Loucy (cell line): ENCODE data around the gene PMEPA1.

ENCODE experiments used
- H2AFZ ChIP-seq: fragments of 200-600 bp; sonication (generic); 2 replicates; pipeline ENCODE4 v1.6.0; 2016; ENCODE audit warnings: antibody characterized with exemption, mild to moderate bottlenecking, low read length, moderate library complexity
- H3F3A ChIP-seq: fragments of 200-600 bp; 2 replicates; pipeline ENCODE4 v1.6.0; 2016; ENCODE audit warnings: antibody characterized with exemption, low read depth, mild to moderate bottlenecking
- H3K27me3 ChIP-seq: fragments of 200-600 bp; sonication (generic); 2 replicates; pipeline ENCODE4 v1.6.1; 2014; ENCODE audit warnings: low read length, mild to moderate bottlenecking; ENCODE audit not compliant: insufficient read depth, poor library complexity, severe bottlenecking
- H3K36me3 ChIP-seq: fragments of 200-600 bp; sonication (generic); 2 replicates; pipeline ENCODE4 v1.6.1; 2016; ENCODE audit warnings: low read length; ENCODE audit not compliant: insufficient read depth
- H3K4me1 ChIP-seq: fragments of 200-600 bp; sonication (generic); 2 replicates; pipeline ENCODE4 v1.5.1; 2014; ENCODE audit warnings: low read length, mild to moderate bottlenecking; ENCODE audit not compliant: insufficient read depth, poor library complexity, severe bottlenecking
- H3K4me2 ChIP-seq: fragments of 200-600 bp; sonication (generic); 2 replicates; pipeline ENCODE4 v1.6.0; 2014; ENCODE audit warnings: antibody characterized with exemption, low read length, low read depth, mild to moderate bottlenecking; ENCODE audit not compliant: poor library complexity, severe bottlenecking
- H3K4me3 ChIP-seq: fragments of 200-600 bp; sonication (generic); 2 replicates; pipeline ENCODE4 v1.5.1; 2014; ENCODE audit warnings: low read length, mild to moderate bottlenecking, mixed read lengths; ENCODE audit not compliant: poor library complexity, severe bottlenecking
- H3K79me2 ChIP-seq: fragments of 200-600 bp; sonication (generic); 2 replicates; pipeline ENCODE4 v1.6.1; 2014; ENCODE audit warnings: low read length; ENCODE audit not compliant: insufficient read depth
- H3K9ac ChIP-seq: fragments of 200-600 bp; sonication (generic); 2 replicates; pipeline ENCODE4 v1.6.0; 2014; ENCODE audit warnings: mild to moderate bottlenecking, low read depth, low read length, moderate library complexity; ENCODE audit not compliant: poor library complexity, severe bottlenecking
- H3K9me2 ChIP-seq: fragments of 200-600 bp; sonication (generic); replicated peaks from 2 replicates; pipeline ENCODE4 v1.6.1; 2016; ENCODE audit warnings: low read depth, low read length, mixed read lengths
- H3K9me3 ChIP-seq: fragments of 200-600 bp; sonication (generic); 2 replicates; pipeline ENCODE4 v1.6.1; 2014; ENCODE audit warnings: mild to moderate bottlenecking, antibody characterized with exemption, low read length, low read depth; ENCODE audit not compliant: insufficient read depth
- H4K20me1 ChIP-seq: fragments of 200-600 bp; sonication (generic); 2 replicates; pipeline ENCODE4 v1.6.0; 2014; ENCODE audit warnings: antibody characterized with exemption, low read length, mild to moderate bottlenecking; ENCODE audit not compliant: insufficient read depth, poor library complexity, severe bottlenecking
- EZH2phosphoT487 ChIP-seq: fragments of 200-600 bp; IDR thresholded peaks from 2 replicates; pipeline ENCODE4 v1.6.1; 2018; ENCODE audit warnings: antibody characterized with exemption, mild to moderate bottlenecking, moderate library complexity, borderline replicate concordance
- TF ChIP-seq, protein P1 (sequence below): fragments of 200-600 bp; sonication (generic); conservative IDR thresholded peaks from 2 replicates; pipeline ENCODE4 v1.5.1; 2014; ENCODE audit warnings: mild to moderate bottlenecking, antibody characterized with exemption, low read length

The PMEPA1 gene

DNA sequence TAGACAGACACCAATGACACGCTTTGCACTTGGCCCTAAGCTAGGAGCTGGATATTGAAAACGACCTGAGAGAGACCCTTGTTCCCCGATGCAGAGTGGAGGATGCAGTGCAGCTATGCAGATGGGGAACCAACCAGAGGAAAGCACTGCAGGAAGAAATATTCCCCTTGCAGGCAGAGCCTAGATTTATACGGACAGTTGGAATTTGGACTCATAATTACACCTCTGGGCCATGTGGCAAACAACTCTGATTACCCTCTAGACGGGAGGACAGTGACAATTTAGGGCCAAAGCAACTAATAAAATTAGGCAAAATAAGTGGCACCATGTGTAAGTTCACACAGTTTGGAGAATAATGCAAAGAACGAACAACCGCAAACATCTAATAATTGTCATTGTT is 12.3 kb downstream of the PMEPA1 start:
- no peaks in the 10 kb centered on the region for H3K27me3 ChIP-seq
- H3K4me2 ChIP-seq, result no peak overlapping the region
- no peak overlapping the region for H2AFZ ChIP-seq
- peaks cover 22% of the 10 kb centered on the region for H3K79me2 ChIP-seq
- H3K9ac ChIP-seq, result no peak overlapping the region
- no peaks in the 10 kb centered on the region for H4K20me1 ChIP-seq
- H3K9me2 ChIP-seq, result no peaks in the 10 kb centered on the region
- H3K9me3 ChIP-seq, result no peaks in the 10 kb centered on the region
- no peaks in the 10 kb centered on the region for H3F3A ChIP-seq
- no peak overlapping the region for H3K4me3 ChIP-seq
- TF ChIP-seq, protein P1, sequence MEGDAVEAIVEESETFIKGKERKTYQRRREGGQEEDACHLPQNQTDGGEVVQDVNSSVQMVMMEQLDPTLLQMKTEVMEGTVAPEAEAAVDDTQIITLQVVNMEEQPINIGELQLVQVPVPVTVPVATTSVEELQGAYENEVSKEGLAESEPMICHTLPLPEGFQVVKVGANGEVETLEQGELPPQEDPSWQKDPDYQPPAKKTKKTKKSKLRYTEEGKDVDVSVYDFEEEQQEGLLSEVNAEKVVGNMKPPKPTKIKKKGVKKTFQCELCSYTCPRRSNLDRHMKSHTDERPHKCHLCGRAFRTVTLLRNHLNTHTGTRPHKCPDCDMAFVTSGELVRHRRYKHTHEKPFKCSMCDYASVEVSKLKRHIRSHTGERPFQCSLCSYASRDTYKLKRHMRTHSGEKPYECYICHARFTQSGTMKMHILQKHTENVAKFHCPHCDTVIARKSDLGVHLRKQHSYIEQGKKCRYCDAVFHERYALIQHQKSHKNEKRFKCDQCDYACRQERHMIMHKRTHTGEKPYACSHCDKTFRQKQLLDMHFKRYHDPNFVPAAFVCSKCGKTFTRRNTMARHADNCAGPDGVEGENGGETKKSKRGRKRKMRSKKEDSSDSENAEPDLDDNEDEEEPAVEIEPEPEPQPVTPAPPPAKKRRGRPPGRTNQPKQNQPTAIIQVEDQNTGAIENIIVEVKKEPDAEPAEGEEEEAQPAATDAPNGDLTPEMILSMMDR, result no peak
- no peak for TF ChIP-seq EZH2phosphoT487
- H3K36me3 ChIP-seq, result no peaks in the 10 kb centered on the region
- H3K4me1 ChIP-seq, result no peaks in the 10 kb centered on the region

DNA sequence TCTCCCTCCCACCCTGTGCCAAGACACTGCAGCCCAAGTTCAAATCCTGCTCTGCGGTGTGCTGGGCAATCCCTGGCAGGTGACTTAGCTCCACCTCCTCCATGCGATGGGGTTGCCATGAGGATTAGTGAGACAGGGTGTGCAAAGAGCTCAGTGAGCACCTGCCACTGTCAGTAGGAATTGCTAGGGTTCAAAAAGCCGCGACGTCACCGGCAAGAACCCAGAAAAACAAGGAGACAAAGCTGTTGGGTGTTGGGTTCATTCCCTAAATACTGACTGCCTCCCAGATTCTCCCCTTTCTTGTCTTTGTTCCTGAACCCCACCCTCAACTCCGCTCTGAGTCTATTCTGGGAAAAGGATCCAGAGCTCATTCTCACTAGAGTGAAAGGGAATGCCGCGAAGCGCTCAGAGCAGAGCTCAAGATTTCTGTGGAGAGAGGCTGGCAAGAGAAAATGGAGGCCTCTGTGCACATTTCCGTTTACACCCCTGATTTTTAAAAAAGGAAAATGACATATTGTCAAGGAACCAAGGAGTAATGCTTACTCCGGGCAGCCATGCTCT is 13.3 kb downstream of the PMEPA1 start:
- no peak overlapping the region for H3K4me2 ChIP-seq

DNA sequence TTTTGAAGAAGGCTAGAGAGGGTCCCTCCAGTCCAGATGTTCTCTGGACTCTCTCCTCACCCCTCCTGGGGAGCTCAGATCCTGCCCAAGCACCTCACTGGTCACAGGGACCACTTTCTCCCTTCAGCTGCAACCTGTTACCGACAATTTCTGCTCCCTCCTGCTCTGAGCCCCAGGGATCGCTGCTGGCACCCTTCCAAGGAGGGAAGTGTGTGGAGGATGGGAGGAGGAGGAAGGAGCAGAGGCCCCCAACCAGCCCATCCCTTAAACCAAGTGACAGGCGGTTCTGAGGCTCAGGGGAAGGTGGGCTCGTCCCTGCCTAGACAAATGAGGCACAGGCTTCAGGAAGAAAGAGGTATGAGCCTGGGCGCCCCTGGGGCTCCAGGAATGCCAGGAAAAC is 13.9 kb downstream of the PMEPA1 start:
- Histone ChIP-seq H3K36me3 (no peaks in the 10 kb centered on the region), H3F3A (no peaks in the 10 kb centered on the region), H3K4me1 (peaks cover 11% of the 10 kb centered on the region), H3K9me2 (no peaks in the 10 kb centered on the region), H2AFZ (no peak overlapping the region), H3K4me3 (no peak overlapping the region), H3K27me3 (no peaks in the 10 kb centered on the region), H4K20me1 (no peaks in the 10 kb centered on the region), H3K79me2 (peaks cover 24% of the 10 kb centered on the region), H3K4me2 (no peak overlapping the region), H3K9me3 (no peaks in the 10 kb centered on the region), H3K9ac (no peak overlapping the region)
- TF ChIP-seq EZH2phosphoT487, result no peak
- TF ChIP-seq, protein P1, result no peak

More for the DNA sequence above, 13.3 kb downstream of the PMEPA1 start:
- no peak for TF ChIP-seq EZH2phosphoT487
- TF ChIP-seq, protein P1, result no peak
- Histone ChIP-seq H3K79me2 (peaks cover 24% of the 10 kb centered on the region), H4K20me1 (no peaks in the 10 kb centered on the region), H3K9me3 (no peaks in the 10 kb centered on the region), H3K36me3 (no peaks in the 10 kb centered on the region), H3F3A (no peaks in the 10 kb centered on the region), H3K4me1 (peaks cover 8% of the 10 kb centered on the region), H3K27me3 (no peaks in the 10 kb centered on the region), H3K9ac (no peak overlapping the region), H2AFZ (no peak overlapping the region), H3K4me3 (no peak overlapping the region), H3K9me2 (no peaks in the 10 kb centered on the region)
